OCI-M2 (cell line): ENCODE results near the gene TFCP2.
"Not testable (repeated sequence)": the region's sequence is repeated elsewhere in the genome, so short reads cannot be mapped to it uniquely, and the experiment has no call there.

Source experiments
- DNase-seq: peaks from one replicate; lab custom pipeline; 2025; ENCODE audit not compliant: unreplicated experiment; lab: John Stamatoyannopoulos, UW

The TFCP2 gene, protein sequence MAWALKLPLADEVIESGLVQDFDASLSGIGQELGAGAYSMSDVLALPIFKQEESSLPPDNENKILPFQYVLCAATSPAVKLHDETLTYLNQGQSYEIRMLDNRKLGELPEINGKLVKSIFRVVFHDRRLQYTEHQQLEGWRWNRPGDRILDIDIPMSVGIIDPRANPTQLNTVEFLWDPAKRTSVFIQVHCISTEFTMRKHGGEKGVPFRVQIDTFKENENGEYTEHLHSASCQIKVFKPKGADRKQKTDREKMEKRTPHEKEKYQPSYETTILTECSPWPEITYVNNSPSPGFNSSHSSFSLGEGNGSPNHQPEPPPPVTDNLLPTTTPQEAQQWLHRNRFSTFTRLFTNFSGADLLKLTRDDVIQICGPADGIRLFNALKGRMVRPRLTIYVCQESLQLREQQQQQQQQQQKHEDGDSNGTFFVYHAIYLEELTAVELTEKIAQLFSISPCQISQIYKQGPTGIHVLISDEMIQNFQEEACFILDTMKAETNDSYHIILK

GRCh38 chr12:51172515-51173431 lies at the start of gene TFCP2:
TFCP2 (minus strand) TSS chr12:51173135; CDS start chr12:51172422, 713 bp downstream.
- peak; percentile 82 for DNase-seq

- no peak for DNase-seq
These were observed 49.5 kb upstream of the TFCP2 start for GRCh38 chr12:51222461-51222860.

- not testable (repeated sequence) for DNase-seq
These were observed 46.9 kb upstream of the TFCP2 start for GRCh38 chr12:51219857-51220256.

GRCh38 chr12:51219322-51219721 lies 46.4 kb upstream of the TFCP2 start:
- no peak for DNase-seq

- no peak for DNase-seq
These were observed 45.7 kb upstream of the TFCP2 start for GRCh38 chr12:51218607-51219161.

DNA sequence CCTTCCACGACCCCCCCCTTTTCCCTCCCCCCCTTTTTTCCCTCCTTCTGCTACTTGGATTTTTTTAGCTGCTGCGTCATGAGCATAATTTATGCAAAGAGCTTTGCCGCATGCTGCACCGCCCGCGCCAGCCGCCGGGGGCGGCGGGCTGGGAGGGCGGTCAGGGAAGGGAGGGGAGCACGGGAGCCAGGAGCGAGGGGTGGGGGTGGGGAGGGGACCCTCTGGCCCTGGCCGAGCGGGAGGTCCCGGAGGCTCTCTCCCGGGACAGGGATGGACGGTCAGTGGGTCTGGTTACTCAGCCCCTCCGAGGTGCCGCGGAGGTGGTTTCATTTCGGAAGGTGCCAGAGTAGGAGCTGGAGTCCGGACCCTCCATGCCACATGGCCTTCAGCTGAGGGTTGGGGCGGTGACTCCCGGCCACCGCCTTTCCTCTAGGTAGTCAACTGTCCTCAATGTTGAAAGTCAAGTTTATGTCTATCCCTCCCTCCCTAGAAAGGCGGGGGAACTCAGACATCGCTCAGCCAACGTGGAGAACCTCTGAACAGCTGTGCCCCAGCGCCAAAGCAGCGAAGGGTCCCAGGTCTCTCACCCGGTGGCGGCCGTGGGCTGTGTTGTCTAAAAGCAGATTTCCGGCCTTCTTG lies 45.2 kb upstream of the TFCP2 start, which contains the start of gene POU6F1:
Gene POU6F1, minus strand, starts transcription at position 95 of the 639 bp plus-strand sequence. CDS start 11,226 bp downstream, outside the sequence.
- peak; percentile 36 for DNase-seq

DNA sequence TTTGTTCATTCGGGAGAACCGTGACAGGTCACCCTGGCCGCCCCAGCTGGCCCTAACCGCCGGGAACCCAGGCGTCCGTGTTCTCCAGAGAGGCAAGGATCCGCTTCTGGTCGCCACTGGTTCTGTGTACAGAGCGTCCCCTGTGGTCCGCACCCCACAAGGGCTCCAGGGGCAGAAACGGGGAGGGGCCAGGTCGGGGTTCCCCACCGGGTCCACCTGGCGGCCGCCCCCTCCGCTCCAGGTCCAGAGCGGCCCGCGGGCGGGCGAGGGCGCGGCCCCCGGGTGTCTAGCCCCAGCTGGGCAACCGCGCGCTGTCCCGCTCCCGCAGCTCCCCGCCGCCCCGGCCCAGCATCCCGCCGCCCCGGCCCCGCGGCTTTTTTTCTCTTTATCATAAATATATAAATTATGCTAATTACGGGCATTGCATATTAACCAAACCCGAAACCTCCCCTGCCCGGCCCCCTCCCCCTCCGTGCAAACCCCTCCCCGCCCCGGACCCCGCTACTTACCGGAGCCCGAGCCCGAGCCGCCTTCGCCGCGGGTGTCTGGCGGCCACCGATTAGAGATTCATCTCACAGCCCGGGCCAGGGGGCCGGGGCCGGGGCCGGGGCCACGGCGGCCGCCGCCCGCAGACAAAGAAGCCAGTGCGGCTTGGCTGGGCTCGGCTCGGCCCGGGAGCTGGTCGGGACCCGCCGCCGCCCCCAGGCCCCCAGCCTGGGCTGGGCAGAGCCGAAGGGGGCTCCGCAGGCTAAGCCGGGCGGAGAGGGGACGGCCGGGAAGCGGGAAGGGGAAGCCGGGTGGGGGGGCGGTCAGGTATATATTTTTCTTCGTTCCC lies 44.4 kb upstream of the TFCP2 start:
- no peak for DNase-seq

GRCh38 chr12:51216642-51217041 lies 43.7 kb upstream of the TFCP2 start:
- no peak for DNase-seq

- no peak for DNase-seq
These were observed 42.0 kb upstream of the TFCP2 start for GRCh38 chr12:51214895-51215294.

DNA sequence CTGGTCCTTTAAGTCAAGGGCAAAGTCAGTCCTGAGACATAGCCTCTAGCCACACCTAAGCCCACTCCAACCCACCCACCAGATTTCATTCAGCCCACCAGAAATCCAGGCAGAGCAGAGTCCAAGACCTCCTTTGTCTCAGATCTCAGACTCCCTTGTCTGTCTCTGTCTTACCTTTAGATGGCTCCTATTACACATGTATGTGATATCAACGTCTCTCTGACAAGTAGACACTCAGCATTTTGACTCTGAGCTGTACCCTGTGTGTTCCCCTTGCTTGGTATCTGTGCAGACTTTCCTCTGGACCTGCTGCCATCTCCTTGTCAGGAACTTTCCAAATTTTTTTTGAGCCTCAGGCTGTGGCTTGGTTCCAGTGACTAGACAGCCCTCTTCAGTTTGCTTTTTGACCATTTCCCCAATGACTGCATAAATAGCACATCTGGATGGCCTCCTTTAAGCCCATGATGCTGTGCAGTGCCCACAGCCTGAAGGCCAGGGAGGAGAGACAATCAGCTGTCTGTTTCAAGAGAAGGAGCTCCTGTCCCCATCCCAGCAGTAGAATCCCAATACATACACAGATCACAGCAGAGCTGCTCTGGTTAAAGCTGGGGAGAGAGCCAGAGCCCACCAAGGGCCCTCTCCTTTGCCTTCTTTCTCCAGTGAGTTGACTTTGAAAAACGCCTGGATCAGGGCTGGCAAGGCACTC lies 37.9 kb upstream of the TFCP2 start:
- no peak for DNase-seq

DNA sequence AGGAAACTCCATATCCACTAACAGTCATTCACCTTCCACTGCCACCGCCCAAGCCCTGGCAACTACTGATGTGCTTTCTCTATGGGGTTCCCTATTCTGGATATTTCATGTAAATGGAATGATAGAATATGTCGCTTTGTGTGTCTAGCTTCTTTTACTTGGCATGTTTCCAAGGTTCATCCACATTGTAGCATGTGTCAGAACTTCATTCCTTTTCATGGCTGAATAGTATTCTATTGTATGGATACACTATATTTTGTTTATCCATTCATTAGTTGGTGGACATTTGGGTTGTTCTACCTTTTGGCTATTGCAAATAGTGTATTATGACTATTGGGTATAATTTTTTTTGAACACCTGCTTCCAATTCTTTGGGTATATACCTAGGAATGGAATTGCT lies 36.3 kb upstream of the TFCP2 start:
- no peak for DNase-seq

DNA sequence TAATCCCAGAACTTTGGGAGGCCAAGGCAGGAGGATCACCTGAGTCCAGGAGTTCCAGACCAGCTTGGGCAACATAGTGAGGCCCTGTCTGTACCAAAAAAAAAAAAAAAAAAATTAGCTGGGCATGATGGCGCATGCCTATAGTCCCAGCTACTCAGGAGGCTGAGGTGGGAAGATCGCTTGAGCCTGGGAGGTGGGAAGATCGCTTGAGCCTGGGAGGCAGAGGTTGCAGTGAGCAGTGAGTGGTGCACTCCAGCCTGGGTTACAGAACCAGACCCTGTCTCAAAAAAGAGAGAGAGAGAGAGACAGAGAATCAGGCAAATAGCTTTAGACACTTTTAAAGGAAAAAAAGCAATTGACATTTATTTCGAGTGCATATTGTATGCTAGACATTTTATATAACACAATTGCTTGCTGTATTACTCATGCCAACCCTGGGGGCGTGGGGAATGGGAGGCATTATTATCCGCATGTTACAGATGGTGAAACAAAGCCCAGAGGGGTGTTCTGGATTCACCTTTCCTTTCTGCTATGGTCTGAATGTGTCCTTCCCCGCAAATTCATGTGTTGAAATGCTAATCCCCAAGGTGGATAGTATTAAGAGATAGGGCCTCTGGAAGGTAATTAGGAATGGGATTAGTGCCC lies 35.2 kb upstream of the TFCP2 start:
- no peak for DNase-seq

GRCh38 chr12:51205350-51205749 lies 32.4 kb upstream of the TFCP2 start:
- no peak for DNase-seq

DNA sequence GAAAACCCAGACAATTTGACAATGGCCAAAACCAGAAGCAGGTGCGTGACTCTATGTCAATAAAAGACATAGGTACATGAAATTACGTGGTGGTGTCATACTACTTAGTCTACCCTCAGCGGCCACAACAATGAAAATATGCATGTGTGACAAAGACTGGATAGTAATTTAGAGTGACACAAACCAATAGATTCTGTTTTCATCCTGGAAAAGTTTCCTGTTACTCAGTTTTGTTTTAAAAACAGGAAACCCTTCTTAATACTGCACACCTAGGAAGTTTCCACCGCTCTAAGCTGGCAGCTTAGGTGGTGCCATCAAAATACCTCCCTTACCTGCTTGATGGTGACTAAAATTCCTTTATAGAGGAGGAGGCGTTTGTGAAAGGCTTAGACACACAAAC lies 29.8 kb upstream of the TFCP2 start:
- DNase-seq, result no peak

- no peak for DNase-seq
These were observed 27.9 kb upstream of the TFCP2 start for GRCh38 chr12:51200806-51201205.

DNA sequence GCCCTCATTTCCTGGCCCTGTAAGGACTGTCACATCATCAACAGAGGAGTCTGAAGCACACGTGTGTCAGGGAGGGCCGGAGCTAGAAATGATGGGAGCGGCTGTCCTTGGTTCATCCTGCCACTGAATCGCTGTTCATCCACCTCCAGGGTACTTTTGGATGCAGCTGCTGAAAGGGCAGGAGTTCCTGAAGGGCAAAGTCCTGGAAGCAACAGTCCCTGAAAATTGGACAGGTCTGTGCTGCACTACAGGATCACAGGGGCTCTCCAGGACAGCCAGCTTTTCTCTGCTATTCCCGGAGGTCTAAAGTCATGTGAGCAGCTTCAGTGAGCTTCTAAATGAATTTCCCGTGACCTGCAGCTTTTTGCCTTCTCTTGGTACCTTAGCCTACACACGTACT lies 27.2 kb upstream of the TFCP2 start:
- DNase-seq, result no peak

- DNase-seq, result no peak
These were observed 26.5 kb upstream of the TFCP2 start for GRCh38 chr12:51199366-51199945.

DNA sequence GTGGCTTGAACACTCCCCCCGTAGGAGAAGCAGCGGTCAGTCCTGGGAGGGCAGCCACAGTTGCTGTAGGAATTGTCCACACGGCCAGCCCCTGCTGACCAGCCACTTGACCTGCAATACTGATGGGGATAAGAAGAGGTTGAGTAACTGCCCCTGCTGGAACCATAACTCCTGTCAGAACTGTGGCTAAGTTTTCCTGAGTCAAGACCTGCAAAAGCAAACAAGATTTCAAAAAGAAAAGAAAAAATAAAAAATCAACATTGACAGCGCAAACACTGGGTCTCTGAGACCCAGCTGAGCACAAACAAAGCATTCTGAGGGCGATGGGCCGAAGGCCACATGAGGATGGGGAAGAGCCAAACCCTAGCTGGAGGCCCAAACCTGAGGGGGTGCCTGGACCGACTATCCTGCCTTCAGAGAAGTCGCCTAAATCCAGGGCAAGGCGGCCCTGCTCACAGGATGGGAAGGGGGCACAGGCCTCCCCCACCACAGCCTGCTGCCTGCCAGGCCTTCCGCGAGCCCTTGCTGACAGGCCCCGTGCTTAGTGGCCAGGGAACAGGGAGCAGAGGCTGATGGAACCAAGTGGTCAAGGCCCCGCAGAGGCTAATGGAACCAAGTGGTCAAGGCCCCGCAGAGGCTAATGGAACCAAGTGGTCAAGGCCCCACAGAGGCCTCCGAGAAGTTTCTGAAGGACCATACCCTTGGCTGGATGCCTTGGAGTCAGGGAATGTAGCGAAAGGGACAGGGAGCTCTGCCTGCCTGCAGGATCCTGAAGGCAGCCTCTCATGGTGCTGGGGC lies 25.8 kb upstream of the TFCP2 start:
- DNase-seq, result no peak
